CD4-positive, alpha-beta T cell treated with Interferon gamma for 1 hour (primary cell): ENCODE data around the gene NDFIP1.

Experiments
- DNase-seq: peaks from one replicate; pipeline ENCODE4 v3.0.0-alpha.2; 2020

The NDFIP1 gene

GRCh38 chr5:142095035-142095434 lies 13.5 kb upstream of the NDFIP1 start:
- DNase-seq, result no peak

DNA sequence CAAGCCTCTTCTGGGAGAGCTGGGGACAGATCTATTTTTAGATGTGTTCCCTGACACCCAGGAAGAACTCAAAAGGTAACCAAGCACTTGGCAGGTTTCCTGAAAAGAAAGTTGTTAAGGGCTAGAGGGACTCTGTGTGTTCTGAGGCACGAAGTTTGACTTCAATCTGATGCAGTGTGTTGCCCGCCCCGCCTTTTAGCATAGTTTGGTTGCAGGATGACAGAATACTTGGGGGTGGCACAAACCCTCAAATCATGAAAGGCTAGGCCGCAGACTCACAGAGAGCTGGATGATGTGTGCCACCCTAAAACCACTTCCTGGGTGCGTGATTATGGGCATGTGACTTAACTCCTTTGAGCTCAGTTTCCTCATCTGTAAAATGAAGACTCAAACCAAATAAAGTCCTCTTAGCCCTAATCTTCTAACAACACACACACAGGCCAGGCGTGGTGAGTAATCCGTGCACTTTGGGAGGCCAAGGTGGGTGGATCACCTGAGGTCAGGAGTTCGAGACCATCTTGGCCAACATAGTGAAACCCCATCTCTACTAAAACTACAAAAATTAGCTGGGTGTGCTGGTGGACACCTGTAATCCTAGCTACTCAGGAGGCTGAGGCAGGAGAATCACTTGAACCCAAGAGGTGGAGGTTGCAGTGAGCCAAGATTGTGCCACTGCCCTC lies 12.8 kb upstream of the NDFIP1 start:
- peak; percentile 87 for DNase-seq

- peak; percentile 22 for DNase-seq
Measured at GRCh38 chr5:142096382-142096781, 12.2 kb upstream of the NDFIP1 start.

DNA sequence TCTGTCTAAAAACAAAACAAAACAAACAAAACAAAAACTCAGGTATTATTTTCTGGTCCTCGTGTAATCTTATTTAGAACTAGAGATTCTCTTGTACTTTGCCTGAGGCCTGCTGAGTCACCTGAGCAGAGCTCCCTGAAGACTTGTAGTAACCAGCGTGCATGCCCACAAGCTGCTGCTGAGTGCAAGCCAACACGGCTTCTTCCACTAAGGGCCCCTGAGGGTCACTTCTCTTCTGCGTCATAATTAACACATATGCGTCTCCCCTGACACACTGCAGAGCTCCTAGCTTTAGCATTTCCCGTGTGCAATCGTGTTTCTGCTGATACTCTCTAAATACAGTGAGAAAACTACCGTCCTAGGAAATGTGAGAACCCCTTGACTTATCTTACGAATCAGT lies 10.9 kb upstream of the NDFIP1 start:
- DNase-seq, result peak; percentile 40

GRCh38 chr5:142098275-142098674 lies 10.3 kb upstream of the NDFIP1 start:
- no peak for DNase-seq

DNA sequence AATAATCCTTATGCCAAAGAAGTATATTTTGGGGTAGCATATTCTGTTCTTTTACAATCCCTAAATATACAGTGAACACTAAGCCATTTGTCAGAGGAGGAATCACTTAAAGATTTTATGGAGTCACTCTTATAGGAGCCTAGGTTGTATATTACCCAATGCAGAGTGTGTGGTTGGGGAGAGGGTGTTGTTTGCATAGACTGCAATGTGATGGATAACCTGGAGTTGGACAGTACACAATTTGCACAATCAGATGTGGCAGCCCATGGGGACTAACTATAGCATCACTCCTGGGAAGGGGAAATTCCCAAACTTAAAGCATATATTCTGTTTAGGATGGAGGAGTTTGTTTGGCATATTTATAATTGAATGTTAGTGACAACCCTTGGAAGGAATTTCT lies 9.6 kb upstream of the NDFIP1 start:
- DNase-seq, result no peak

- DNase-seq, result no peak
Measured at GRCh38 chr5:142100307-142100706, 8.3 kb upstream of the NDFIP1 start.

GRCh38 chr5:142102980-142103740 lies 5.4 kb upstream of the NDFIP1 start:
- DNase-seq, result no peak

DNA sequence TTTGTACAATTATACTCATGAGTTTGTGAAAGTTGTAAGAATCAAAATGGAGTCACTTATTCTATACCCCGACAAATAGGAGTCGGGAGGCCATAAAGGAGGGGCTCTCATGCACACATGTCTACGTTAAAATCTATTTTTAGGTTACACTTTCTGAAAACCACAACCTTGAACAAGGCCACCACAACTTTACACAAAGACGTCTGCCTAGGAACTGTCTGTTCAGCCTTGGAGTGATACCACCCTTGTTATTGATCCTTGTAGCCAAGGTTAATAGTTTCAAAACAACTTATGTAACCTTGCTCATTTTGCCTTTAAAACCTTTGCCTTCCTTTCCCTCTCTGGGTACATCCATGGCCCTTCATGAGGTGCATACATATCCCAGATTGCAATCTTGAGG lies 4.1 kb upstream of the NDFIP1 start:
- DNase-seq, result peak; percentile 69

- DNase-seq, result no peak
Measured at GRCh38 chr5:142106061-142106460, 2.5 kb upstream of the NDFIP1 start.

DNA sequence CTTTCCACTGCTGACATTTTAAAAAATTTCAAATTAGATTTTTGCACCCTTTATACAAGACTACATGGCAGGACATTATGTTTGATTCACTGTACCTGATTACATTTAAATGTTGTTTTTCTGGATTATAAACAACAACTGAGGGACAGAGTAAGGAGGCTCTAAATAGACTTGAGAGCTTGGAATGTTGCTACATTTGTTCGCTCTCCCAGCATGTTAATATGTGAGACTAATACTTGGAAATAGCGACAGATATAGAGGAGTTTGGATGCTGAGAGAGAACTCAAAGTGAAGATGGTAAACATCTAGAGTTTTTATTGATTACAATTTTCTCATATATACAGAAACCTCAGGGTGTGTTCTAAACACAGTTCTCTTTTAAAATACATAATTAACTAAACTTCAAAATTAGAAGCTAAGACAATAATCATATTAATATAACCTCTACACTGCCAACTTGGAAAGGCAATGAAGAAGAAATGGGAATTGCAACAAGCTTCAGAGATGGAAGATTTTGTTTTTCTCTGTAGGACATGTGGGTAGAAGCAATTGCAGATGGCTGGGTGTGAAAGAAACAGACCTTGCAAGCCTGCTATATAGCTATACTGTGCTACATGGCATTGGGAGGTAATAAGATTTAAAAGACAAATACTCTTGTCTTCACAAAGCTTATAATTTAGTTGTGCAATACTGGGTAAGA lies 1.4 kb upstream of the NDFIP1 start:
- DNase-seq, result no peak

DNA sequence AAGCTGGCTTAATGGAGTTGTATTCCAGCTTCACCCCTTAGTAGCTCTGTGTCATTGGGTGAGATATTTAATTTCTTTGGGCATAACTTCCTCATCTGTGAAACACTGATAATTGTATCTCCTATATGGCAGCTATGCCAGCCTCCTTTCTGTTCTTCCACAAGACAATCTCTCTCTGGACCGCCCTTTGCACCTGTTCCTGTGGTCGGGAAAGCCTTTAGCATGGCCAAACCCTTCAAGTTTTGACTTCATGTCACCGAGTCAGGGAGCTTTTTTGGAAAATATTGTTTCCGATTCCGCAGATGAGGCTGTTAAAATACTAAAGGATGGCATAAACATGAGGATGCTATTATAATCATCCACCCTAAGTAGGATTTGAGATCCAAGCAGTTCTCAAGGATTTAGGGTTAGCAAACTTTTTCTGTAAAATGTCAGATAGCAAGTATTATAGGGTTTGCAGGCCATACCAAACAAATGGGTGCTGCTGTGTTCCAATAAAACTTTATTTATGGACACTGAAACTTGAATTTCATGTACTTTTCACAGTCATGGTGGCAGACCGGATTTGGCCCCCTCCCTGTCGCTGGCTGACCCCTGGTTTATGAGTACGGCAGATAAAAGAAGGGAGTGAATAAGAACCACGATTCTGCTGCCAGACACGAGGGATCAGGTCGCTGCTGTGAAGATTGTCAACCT lies 695 bp upstream of the NDFIP1 start:
- DNase-seq, result no peak

DNA sequence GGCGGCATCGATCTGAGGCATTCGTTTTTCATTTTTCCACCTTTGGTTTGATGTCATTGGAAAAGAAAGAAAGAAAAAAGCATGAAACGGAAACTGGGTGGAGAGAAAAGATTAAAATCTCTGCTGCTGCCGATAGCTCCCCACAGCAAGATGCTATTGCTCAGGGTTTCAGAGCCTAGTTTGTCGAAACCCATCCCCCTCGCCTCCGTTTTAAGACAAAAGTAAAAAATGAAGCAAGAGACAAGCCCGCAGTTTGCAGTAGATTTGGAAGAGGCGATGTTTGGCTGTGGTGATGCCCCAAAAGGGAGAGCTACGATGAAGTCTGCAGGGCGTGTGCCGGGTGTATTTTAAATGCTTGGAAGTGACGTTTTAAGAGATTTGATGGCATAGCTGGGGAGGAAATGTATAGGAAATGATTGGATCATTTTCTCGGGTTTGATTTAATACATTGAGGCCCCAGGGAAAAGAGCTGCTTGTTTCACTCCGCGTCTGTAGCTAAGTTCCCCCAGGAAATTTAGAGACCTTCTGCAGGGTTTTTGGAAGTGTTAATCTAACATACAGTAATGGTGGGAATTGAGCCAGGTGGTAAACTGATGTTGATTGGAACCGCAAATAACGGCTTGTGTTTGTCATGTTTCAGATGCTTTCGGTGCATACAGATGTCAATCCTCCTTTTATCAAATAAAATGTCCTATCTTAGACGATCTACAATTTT lies 909 bp downstream of the NDFIP1 start:
- peak; percentile 31 for DNase-seq

- no peak for DNase-seq
Measured at GRCh38 chr5:142110046-142110531, 1.5 kb downstream of the NDFIP1 start.

DNA sequence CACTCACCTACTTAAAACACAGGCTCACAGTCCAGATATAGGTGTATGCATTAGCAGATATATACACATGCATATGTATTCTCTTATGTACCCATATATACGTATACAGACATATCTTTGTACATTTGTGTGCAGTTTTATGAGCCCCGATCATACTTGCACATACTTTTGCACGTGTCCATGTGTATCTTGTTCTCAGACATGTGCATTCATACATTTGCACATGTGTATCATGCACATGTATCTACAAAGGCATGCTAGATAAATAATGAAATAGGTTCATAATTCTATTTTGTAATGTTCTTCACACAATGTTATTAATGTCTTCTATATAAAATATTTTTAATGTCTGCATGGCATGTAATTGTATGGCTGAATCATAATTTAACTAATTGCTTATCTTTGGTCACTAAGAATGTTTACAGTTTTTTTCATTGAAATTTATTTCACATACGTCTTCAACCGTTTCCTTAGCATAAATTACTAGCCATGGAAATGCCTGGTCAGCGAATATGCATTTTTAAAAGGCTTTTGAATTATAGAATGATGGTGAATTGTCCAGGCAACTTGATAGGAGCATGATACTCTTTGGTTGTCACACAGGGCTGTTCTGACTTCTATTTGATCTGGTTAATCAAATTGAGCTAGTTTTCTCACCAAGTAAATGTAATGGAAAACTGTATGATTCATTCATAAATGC lies 2.6 kb downstream of the NDFIP1 start:
- no peak for DNase-seq

DNA sequence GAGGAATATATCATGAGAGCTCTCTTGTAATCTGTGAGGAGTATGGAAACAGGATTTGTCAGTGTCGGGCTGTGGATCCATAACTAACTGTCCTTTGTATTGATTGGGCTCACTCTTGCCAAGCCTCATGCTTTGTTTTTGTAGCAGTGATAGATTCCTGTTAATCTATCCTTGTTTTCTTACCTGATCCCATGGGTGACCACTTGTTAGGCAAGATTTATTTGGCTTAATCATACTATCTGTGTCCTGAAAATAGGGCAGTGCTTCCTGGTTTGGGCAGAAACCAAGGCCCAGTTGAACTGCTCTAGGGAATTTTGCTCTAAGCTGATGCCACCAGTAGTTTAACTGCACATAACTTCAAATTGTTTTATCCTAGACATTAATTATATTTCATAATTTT lies 6.1 kb downstream of the NDFIP1 start:
- no peak for DNase-seq

GRCh38 chr5:142115937-142116614 lies 7.5 kb downstream of the NDFIP1 start:
- DNase-seq, result no peak

DNA sequence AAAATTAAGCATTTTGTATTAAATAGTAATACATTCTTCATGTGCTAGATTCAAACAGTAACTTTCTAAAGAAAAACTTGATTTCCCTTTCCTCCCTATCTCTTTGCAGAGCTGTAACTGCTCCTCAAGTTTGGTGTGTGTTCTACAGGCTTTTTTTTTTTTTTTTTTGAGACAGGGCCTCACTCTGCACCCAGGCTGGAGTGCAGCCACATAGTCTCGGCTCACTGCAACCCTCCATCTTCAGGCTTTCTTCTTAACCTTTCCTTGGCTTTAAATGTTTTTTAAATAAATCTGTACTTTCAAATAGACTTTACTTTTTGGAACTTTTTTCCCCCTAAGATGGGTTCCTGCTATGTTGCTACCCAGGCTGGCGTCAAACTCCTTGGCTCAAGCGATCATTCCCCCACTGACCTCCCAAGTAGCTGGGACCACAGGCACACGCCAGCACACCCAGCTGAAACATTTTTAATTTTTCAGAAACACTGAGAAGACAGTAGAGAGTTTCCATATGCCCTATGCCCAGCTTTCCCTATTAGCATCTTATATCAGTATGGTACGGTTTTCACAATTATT lies 9.1 kb downstream of the NDFIP1 start:
- DNase-seq, result no peak

DNA sequence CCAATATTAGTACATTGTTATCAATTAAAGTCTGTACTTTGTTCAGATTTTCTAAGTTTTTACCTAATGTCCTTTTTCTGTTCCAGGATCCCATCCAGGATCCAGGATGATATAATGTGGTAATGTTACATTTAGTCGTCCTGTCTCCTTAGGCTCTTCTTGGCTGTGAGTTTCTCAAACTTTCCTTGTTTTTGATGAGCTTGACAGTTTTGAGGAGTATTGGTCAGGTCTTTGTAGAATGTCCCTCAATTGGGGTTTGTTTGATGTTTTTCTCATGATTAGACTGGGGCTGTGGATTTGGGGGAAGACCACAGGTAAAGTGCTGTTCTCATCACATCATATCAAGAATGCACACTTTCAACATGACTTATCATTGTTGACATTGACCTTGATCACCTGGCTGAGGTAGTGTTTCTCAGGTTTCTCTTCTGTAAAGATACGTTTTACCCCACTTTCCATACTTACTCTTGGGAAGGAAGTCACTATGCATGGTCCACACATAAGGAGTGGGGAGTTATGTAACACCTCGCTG lies 9.6 kb downstream of the NDFIP1 start:
- no peak for DNase-seq

GRCh38 chr5:142119051-142119625 lies 10.6 kb downstream of the NDFIP1 start:
- DNase-seq, result no peak
